GM18858 (cell line): ENCODE measurements around the gene PHACTR1.

Source experiments
- ATAC-seq: cut with Tn5 transposase; IDR thresholded peaks from one replicate; pipeline ENCODE4 v1.9.1; 2021; ENCODE audit not compliant: unreplicated experiment

PHACTR1 gene

GRCh38 chr6:13058051-13058450 is 341.5 kb downstream of the PHACTR1 start:
- ATAC-seq: no peak

GRCh38 chr6:13059026-13059425 is 342.5 kb downstream of the PHACTR1 start:
- no peak for ATAC-seq

GRCh38 chr6:13063300-13063918 is 346.8 kb downstream of the PHACTR1 start:
- ATAC-seq: no peak

- ATAC-seq: no peak
Observed at GRCh38 chr6:13065581-13065980, 349.0 kb downstream of the PHACTR1 start.

GRCh38 chr6:13066050-13066449 is 349.5 kb downstream of the PHACTR1 start:
- no peak for ATAC-seq

GRCh38 chr6:13066820-13067219 is 350.3 kb downstream of the PHACTR1 start:
- ATAC-seq: no peak

- ATAC-seq: no peak
Observed at GRCh38 chr6:13068586-13069210, 352.1 kb downstream of the PHACTR1 start.

GRCh38 chr6:13071550-13072345 is 355.2 kb downstream of the PHACTR1 start:
- no peak for ATAC-seq

- ATAC-seq: no peak
Observed at GRCh38 chr6:13072686-13073347, 356.2 kb downstream of the PHACTR1 start.

- no peak for ATAC-seq
Observed at GRCh38 chr6:13074415-13075140, 358.0 kb downstream of the PHACTR1 start.

GRCh38 chr6:13075141-13075845 is 358.7 kb downstream of the PHACTR1 start:
- ATAC-seq: no peak

GRCh38 chr6:13076575-13076974 is 360.0 kb downstream of the PHACTR1 start:
- ATAC-seq: no peak

- no peak for ATAC-seq
Observed at GRCh38 chr6:13077117-13077516, 360.6 kb downstream of the PHACTR1 start.

- no peak for ATAC-seq
Observed at GRCh38 chr6:13079096-13079723, 362.6 kb downstream of the PHACTR1 start.

- no peak for ATAC-seq
Observed at GRCh38 chr6:13080462-13081188, 364.1 kb downstream of the PHACTR1 start.

- no peak for ATAC-seq
Observed at GRCh38 chr6:13081189-13081563, 364.6 kb downstream of the PHACTR1 start.

- no peak for ATAC-seq
Observed at GRCh38 chr6:13089296-13089994, 372.9 kb downstream of the PHACTR1 start.

- ATAC-seq: no peak
Observed at GRCh38 chr6:13091192-13091591, 374.6 kb downstream of the PHACTR1 start.
